GM12865 (cell line): ENCODE measurements around the gene RELL1.

Experiments
- DNase-seq: peaks from one replicate; pipeline ENCODE4 v3.0.0; 2010; ENCODE audit warnings: low read depth
- H3K4me3 ChIP-seq: 2 replicates; pipeline ENCODE4 v1.5.1; 2011; ENCODE audit warnings: mild to moderate bottlenecking, low read depth, low read length, control low read depth
- CTCF ChIP-seq: IDR thresholded peaks from 2 replicates; pipeline ENCODE4 v1.5.1; 2011; ENCODE audit warnings: low read length, control low read depth, low read depth, inconsistent platforms; ENCODE audit not compliant: insufficient read depth; ENCODE audit errors: missing control alignments

RELL1 gene

GRCh38 chr4:37595875-37596680 lies 90.1 kb downstream of the RELL1 start:
- H3K4me3 ChIP-seq: no peak overlapping the region
- DNase-seq: no peak
- TF ChIP-seq CTCF: no peak

- no peak overlapping the region for H3K4me3 ChIP-seq
- no peak for DNase-seq
- no peak for TF ChIP-seq CTCF
Measured at GRCh38 chr4:37594099-37594498, 92.1 kb downstream of the RELL1 start.

GRCh38 chr4:37591349-37591748 lies 94.8 kb downstream of the RELL1 start:
- TF ChIP-seq CTCF: no peak
- H3K4me3 ChIP-seq: no peak overlapping the region
- DNase-seq: no peak

GRCh38 chr4:37590016-37590415 lies 96.2 kb downstream of the RELL1 start:
- H3K4me3 ChIP-seq: no peak overlapping the region
- no peak for TF ChIP-seq CTCF
- DNase-seq: no peak

- no peak for DNase-seq
- TF ChIP-seq CTCF: no peak
- H3K4me3 ChIP-seq: no peak overlapping the region
Measured at GRCh38 chr4:37588150-37588549, 98.0 kb downstream of the RELL1 start.

- no peak for TF ChIP-seq CTCF
- no peak overlapping the region for H3K4me3 ChIP-seq
- no peak for DNase-seq
Measured at GRCh38 chr4:37586194-37586593, 100.0 kb downstream of the RELL1 start.
